K562 (cell line): ENCODE data around the gene OR7C1. TPM values are rescaled to one million over a fixed set of nuclear protein-coding genes. Genes with fewer than 3 reads are reported as not detected.
"Not testable (repeated sequence)": the region's sequence is repeated elsewhere in the genome, so short reads cannot be mapped to it uniquely, and the experiment has no call there.

Experiments
- ATF7 ChIP-seq: fragments of 450-650 bp; IDR thresholded peaks from 2 replicates; pipeline ENCODE4 v1.7.1; 2014; ENCODE audit warnings: mild to moderate bottlenecking, moderate library complexity
- DMBX1 ChIP-seq: fragments of 250-450 bp; sonication (Bioruptor Pico); IDR thresholded peaks from 2 replicates; pipeline ENCODE4 v1.8.0; 2022; ENCODE audit warnings: inconsistent platforms, mild to moderate bottlenecking, moderate library complexity, borderline replicate concordance
- FOXM1 ChIP-seq, 2 experiments: fragments of 450-650 bp in 1 of 2; sonication (generic) in 1 of 2; formaldehyde crosslinking in 1 of 2; IDR thresholded peaks; 2 replicates each; pipeline versions ENCODE4 v1.6.1 to v1.9.0; 2017 to 2022; ENCODE audit warnings: low read depth in 2 of 2, mild to moderate bottlenecking in 2 of 2, missing genetic modification reagents in 1 of 2, moderate library complexity in 1 of 2
- GATA2 ChIP-seq: sonication (generic); formaldehyde crosslinking; IDR thresholded peaks from 2 replicates; pipeline ENCODE4 v1.4.0; 2020; ENCODE audit warnings: mild to moderate bottlenecking, missing genetic modification reagents
- KLF6 ChIP-seq: fragments of 250-450 bp; sonication (Bioruptor Pico); IDR thresholded peaks from 2 replicates; pipeline ENCODE4 v1.4.0; 2020; ENCODE audit warnings: mild to moderate bottlenecking, moderate library complexity, borderline replicate concordance
- NBN ChIP-seq: fragments of 450-650 bp; IDR thresholded peaks from 2 replicates; pipeline ENCODE4 v1.6.1; 2016; ENCODE audit warnings: low read depth, mild to moderate bottlenecking
- SMARCE1 ChIP-seq: fragments of 450-650 bp; IDR thresholded peaks from 2 replicates; pipeline ENCODE4 v1.7.1; 2016; ENCODE audit warnings: mild to moderate bottlenecking
- SOX6 ChIP-seq: fragments of 450-650 bp; IDR thresholded peaks from 2 replicates; pipeline ENCODE4 v1.6.1; 2014; ENCODE audit warnings: mild to moderate bottlenecking
- ZNF311 ChIP-seq: fragments of 250-450 bp; sonication (Bioruptor Pico); IDR thresholded peaks from 2 replicates; pipeline ENCODE4 v1.4.0; 2020; ENCODE audit warnings: mild to moderate bottlenecking, moderate library complexity
- ZNF589 ChIP-seq: fragments of 200-800 bp; sonication (Bioruptor generic); IDR thresholded peaks from 2 replicates; pipeline ENCODE4 v1.6.1; 2016; ENCODE audit warnings: low read depth, missing genetic modification characterization, missing compliant biosample characterization
- polyA plus RNA-seq, 8 experiments: library from polyadenylated mRNA; depleted of rRNA in 4 of 8; stranded (reverse) in 5 of 8; unstranded in 3 of 8; fragments of >200 nt; fragmentation: Nextera tagmentation in 2 of 8; fragmentation: Illumina TruSeq in 1 of 8; extraction: Ambion mirVana in 2 of 8; extraction: Trizol in 1 of 8; gene quantifications; 2 replicates each; pipeline versions ENCODE4 v1.2.1 to v1.2.3, GENCODE V29; 2011 to 2014; ENCODE audit warnings: inconsistent platforms in 1 of 8, missing spikeins in 1 of 8
- total RNA-seq, 7 experiments: library from RNA; depleted of rRNA in 6 of 7; stranded (reverse); fragments of >200 nt in 6 of 7; fragmentation: Illumina TruSeq in 2 of 7; extraction: Trizol in 2 of 7; gene quantifications; 2 replicates each; pipeline versions ENCODE4 v1.2.1 to v1.2.3, GENCODE V29; 2011 to 2021; ENCODE audit warnings: low replicate concordance in 1 of 7
- TF ChIP-seq, protein P1 (sequence below), 2 experiments: fragments of 450-650 bp; conservative IDR thresholded peaks; 2 replicates each; pipeline ENCODE4 v1.6.1; 2017; ENCODE audit warnings: mild to moderate bottlenecking in 2 of 2, moderate library complexity in 2 of 2
- TF ChIP-seq, protein P2 (sequence below): fragments of 450-650 bp; IDR thresholded peaks from 2 replicates; pipeline ENCODE4 v1.6.1; 2016; ENCODE audit warnings: borderline replicate concordance
- TF ChIP-seq, protein P3 (sequence below): sonication (generic); formaldehyde crosslinking; IDR thresholded peaks from 2 replicates; pipeline ENCODE4 v1.8.0; 2022; ENCODE audit warnings: missing genetic modification reagents, mild to moderate bottlenecking, moderate library complexity, borderline replicate concordance
- TF ChIP-seq, protein P4 (sequence below): fragments of 200-800 bp; sonication (Bioruptor generic); IDR thresholded peaks from 2 replicates; pipeline ENCODE4 v1.6.1; 2017; ENCODE audit warnings: missing genetic modification characterization, missing compliant biosample characterization
- TF ChIP-seq, protein P5 (sequence below), 2 experiments: fragments of 450-650 bp; IDR thresholded peaks; 2 replicates each; pipeline ENCODE4 v1.6.1; 2018; ENCODE audit warnings: mild to moderate bottlenecking in 2 of 2, low read depth in 1 of 2; ENCODE audit not compliant: partially characterized antibody in 2 of 2

The OR7C1 gene
- total and polyA plus RNA-seq, 9 of the 15 experiments (the other 6 are each of a cell fraction or from before 2014, with no cell fraction given) = 0.01 to 0.18 (median 0.10) TPM; not detected in 1

DNA sequence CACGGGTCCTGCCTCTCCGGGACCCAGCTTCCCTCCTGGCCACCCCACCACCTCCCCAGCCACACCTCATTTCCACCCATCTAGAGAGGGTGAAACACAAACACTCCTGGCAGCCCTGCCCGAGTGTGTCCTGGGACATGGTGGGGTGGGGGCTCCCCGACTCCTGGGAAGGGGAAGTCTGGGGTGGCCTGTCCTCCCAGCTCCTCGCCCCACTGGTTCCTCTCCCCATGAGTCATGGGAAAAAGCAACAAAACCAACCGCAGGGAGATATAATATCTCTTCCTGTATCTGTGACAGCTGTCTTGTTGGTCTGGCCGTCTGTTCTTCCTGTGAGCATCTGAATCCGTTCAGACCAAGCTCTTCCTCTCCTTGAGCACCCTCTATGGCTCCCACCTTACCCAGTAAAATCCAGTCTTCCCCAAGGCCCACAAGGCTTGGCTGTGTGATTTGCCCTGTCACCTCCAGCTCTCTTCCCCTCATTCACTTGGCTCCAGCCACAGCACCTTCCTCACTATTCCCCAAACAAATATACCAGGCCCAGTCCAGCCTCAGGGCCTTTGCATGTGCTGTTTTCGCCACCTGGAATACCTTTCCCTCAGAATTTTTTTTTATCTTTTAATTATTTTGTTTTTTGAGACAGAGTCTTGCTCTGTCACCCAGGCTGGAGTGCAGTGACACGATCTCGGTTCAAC is 49.7 kb downstream of the OR7C1 start (continued):
- TF ChIP-seq, protein P1, sequence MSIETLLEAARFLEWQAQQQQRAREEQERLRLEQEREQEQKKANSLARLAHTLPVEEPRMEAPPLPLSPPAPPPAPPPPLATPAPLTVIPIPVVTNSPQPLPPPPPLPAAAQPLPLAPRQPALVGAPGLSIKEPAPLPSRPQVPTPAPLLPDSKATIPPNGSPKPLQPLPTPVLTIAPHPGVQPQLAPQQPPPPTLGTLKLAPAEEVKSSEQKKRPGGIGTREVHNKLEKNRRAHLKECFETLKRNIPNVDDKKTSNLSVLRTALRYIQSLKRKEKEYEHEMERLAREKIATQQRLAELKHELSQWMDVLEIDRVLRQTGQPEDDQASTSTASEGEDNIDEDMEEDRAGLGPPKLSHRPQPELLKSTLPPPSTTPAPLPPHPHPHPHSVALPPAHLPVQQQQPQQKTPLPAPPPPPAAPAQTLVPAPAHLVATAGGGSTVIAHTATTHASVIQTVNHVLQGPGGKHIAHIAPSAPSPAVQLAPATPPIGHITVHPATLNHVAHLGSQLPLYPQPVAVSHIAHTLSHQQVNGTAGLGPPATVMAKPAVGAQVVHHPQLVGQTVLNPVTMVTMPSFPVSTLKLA (conservative IDR thresholded peaks at IDR 0.05) = peak in 1 of 2 experiments; percentile 58; a peak in 2 of 4 replicates
- peak; percentile 89 for TF ChIP-seq GATA2 (CRISPR knock-in tag)
- peak; percentile 55 for TF ChIP-seq SOX6
- peak; percentile 52; the same call in 1 of the 2 replicates for TF ChIP-seq ATF7
- 0 out of 2 replicates have a peak, but pooled peaks have one; percentile 23 for TF ChIP-seq ZNF589 (CRISPR knock-in tag)
- peak; percentile 67; the same call in 1 of the 2 replicates for TF ChIP-seq DMBX1 (CRISPR knock-in tag)
- peak; percentile 59; the same call in 1 of the 2 replicates for TF ChIP-seq NBN
- TF ChIP-seq, protein P2, sequence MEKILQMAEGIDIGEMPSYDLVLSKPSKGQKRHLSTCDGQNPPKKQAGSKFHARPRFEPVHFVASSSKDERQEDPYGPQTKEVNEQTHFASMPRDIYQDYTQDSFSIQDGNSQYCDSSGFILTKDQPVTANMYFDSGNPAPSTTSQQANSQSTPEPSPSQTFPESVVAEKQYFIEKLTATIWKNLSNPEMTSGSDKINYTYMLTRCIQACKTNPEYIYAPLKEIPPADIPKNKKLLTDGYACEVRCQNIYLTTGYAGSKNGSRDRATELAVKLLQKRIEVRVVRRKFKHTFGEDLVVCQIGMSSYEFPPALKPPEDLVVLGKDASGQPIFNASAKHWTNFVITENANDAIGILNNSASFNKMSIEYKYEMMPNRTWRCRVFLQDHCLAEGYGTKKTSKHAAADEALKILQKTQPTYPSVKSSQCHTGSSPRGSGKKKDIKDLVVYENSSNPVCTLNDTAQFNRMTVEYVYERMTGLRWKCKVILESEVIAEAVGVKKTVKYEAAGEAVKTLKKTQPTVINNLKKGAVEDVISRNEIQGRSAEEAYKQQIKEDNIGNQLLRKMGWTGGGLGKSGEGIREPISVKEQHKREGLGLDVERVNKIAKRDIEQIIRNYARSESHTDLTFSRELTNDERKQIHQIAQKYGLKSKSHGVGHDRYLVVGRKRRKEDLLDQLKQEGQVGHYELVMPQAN = peak; percentile 54; the same call in 1 of the 2 replicates
- 0 out of 2 replicates have a peak, but pooled peaks have one; percentile 17 for TF ChIP-seq ZNF311 (CRISPR knock-in tag)
- TF ChIP-seq, protein P3, sequence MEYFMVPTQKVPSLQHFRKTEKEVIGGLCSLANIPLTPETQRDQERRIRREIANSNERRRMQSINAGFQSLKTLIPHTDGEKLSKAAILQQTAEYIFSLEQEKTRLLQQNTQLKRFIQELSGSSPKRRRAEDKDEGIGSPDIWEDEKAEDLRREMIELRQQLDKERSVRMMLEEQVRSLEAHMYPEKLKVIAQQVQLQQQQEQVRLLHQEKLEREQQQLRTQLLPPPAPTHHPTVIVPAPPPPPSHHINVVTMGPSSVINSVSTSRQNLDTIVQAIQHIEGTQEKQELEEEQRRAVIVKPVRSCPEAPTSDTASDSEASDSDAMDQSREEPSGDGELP (CRISPR knock-in tag) = peak; percentile 85
- peak; percentile 53; the same call in 1 of the 2 replicates for TF ChIP-seq FOXM1 (IDR thresholded peaks at IDR 0.05; ENCODE audit: low read depth)
- TF ChIP-seq FOXM1 (CRISPR knock-in tag; IDR thresholded peaks at IDR 0.05; ENCODE audit: low read depth) = not testable (repeated sequence)
- TF ChIP-seq, protein P4, sequence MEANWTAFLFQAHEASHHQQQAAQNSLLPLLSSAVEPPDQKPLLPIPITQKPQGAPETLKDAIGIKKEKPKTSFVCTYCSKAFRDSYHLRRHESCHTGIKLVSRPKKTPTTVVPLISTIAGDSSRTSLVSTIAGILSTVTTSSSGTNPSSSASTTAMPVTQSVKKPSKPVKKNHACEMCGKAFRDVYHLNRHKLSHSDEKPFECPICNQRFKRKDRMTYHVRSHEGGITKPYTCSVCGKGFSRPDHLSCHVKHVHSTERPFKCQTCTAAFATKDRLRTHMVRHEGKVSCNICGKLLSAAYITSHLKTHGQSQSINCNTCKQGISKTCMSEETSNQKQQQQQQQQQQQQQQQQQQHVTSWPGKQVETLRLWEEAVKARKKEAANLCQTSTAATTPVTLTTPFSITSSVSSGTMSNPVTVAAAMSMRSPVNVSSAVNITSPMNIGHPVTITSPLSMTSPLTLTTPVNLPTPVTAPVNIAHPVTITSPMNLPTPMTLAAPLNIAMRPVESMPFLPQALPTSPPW (CRISPR knock-in tag) = peak; percentile 80
- peak; percentile 46 for TF ChIP-seq KLF6 (CRISPR knock-in tag)
- peak; percentile 97 for TF ChIP-seq SMARCE1
- TF ChIP-seq, protein P5, sequence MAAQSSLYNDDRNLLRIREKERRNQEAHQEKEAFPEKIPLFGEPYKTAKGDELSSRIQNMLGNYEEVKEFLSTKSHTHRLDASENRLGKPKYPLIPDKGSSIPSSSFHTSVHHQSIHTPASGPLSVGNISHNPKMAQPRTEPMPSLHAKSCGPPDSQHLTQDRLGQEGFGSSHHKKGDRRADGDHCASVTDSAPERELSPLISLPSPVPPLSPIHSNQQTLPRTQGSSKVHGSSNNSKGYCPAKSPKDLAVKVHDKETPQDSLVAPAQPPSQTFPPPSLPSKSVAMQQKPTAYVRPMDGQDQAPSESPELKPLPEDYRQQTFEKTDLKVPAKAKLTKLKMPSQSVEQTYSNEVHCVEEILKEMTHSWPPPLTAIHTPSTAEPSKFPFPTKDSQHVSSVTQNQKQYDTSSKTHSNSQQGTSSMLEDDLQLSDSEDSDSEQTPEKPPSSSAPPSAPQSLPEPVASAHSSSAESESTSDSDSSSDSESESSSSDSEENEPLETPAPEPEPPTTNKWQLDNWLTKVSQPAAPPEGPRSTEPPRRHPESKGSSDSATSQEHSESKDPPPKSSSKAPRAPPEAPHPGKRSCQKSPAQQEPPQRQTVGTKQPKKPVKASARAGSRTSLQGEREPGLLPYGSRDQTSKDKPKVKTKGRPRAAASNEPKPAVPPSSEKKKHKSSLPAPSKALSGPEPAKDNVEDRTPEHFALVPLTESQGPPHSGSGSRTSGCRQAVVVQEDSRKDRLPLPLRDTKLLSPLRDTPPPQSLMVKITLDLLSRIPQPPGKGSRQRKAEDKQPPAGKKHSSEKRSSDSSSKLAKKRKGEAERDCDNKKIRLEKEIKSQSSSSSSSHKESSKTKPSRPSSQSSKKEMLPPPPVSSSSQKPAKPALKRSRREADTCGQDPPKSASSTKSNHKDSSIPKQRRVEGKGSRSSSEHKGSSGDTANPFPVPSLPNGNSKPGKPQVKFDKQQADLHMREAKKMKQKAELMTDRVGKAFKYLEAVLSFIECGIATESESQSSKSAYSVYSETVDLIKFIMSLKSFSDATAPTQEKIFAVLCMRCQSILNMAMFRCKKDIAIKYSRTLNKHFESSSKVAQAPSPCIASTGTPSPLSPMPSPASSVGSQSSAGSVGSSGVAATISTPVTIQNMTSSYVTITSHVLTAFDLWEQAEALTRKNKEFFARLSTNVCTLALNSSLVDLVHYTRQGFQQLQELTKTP (IDR thresholded peaks at IDR 0.05; ENCODE audit: low read depth in 1 of 2, partially characterized antibody in 2 of 2) = peak in 1 of 2 experiments; percentile 92
